ENCODE measurements around the gene CTIF. TPM values are rescaled to one million over a fixed set of nuclear protein-coding genes. Genes with fewer than 3 reads are reported as not detected.

CTIF gene
- total RNA-seq, 6 donors from 2014 or later, result 32.1 to 62.4 (median 47.8) TPM

DNA sequence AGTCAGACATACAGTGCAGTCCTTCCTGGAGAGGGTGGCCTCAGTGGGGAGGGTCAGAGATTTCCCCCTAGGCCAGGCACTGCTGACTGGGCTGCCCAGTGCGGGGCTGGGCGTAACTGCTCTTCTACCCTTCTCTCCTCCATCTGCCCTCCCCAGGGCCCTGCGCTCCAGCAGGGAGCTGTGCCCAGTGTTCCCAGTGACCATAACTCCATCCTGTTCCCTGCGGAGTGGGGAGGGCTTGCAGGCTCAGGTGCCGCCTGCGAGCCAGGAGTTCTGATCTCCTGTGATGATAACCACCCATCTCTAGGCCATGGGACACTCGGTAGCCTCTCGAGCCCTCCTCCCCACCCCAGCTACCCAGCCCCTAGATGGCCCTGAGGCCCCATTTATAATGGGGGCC is 304.3 kb downstream of the CTIF start:
- Histone ChIP-seq H3K27ac (peak overlapping the region; percentile 75 to 87 (median 83)), H3K9me3 (no peaks in the 10 kb centered on the region), H3K4me1 (peaks cover 58 to 66% (median 61%) of the 10 kb centered on the region in 4 donors), H3K36me3 (no peaks in the 10 kb centered on the region), H3K4me3 (no peak overlapping the region), H3K27me3 (no peaks in the 10 kb centered on the region)
- WGBS, 2 donors, result 86 to 96% methylated on average over 4 to 8 of the region's 8 CpGs
- TF ChIP-seq EP300 (IDR thresholded peaks at IDR 0.05) (no peak), POLR2A (IDR thresholded peaks at IDR 0.05) (no peak), POLR2AphosphoS5 (IDR thresholded peaks at IDR 0.05) (no peak)
- TF ChIP-seq, protein P1, sequence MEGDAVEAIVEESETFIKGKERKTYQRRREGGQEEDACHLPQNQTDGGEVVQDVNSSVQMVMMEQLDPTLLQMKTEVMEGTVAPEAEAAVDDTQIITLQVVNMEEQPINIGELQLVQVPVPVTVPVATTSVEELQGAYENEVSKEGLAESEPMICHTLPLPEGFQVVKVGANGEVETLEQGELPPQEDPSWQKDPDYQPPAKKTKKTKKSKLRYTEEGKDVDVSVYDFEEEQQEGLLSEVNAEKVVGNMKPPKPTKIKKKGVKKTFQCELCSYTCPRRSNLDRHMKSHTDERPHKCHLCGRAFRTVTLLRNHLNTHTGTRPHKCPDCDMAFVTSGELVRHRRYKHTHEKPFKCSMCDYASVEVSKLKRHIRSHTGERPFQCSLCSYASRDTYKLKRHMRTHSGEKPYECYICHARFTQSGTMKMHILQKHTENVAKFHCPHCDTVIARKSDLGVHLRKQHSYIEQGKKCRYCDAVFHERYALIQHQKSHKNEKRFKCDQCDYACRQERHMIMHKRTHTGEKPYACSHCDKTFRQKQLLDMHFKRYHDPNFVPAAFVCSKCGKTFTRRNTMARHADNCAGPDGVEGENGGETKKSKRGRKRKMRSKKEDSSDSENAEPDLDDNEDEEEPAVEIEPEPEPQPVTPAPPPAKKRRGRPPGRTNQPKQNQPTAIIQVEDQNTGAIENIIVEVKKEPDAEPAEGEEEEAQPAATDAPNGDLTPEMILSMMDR (IDR thresholded peaks at IDR 0.05), result no peak
- ATAC-seq (ENCODE audit: low FRiP score in 2 of 2) (no peak), DNase-seq (no peak)

DNA sequence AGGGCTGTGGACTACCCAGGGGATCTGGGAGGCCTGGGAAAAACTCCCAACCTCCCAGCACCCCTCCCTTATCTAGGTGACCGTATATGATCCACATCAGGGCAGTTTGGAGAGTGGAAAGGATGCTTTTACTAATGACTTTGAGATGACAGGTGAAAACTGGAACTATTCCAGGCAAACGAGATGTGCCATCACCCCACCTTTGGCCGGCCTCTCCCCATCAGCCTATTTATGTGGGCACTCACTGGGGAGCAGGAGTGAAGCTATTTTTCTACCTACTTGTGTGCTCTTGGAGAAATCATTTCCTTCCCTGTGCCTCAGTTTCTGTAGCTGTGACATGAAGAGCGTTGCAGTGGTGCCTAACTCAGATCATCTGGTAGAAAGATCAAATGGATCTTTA is 304.8 kb downstream of the CTIF start:
- H3K4me1 ChIP-seq, result peaks cover 59 to 66% (median 61%) of the 10 kb centered on the region in 4 donors

DNA sequence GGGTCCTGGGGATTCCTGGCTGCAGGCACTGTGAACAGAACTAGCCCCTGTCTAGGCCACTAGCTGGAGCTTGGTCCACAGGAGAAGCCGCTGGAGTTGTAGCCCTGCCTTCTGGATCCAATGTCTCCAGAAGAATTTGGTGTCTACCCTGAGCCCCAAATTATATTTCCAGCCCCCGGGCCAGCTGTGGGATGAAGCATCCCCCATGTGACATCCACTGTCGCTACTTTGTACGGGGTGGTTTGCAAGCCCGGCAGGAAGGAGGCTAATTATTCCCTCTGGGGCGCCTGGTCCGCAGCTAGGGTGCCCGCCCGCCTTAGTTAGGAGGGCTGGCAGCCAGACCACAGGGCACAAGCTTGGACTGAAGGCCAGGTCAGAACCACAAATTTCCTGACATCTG is 305.4 kb downstream of the CTIF start:
- no peak for ATAC-seq (ENCODE audit: low FRiP score in 2 of 2)
- no peak overlapping the region for H3K27ac ChIP-seq
- H3K36me3 ChIP-seq, result no peaks in the 10 kb centered on the region
- TF ChIP-seq, protein P1 (IDR thresholded peaks at IDR 0.05), result no peak
- TF ChIP-seq EP300 (IDR thresholded peaks at IDR 0.05), result no peak
- no peak for TF ChIP-seq POLR2A (IDR thresholded peaks at IDR 0.05)
- TF ChIP-seq POLR2AphosphoS5 (IDR thresholded peaks at IDR 0.05), result no peak
- H3K27me3 ChIP-seq, result no peaks in the 10 kb centered on the region
- H3K9me3 ChIP-seq, result no peaks in the 10 kb centered on the region
- peaks cover 54 to 65% (median 56%) of the 10 kb centered on the region in 4 donors for H3K4me1 ChIP-seq
- WGBS, 2 donors, result 99 to 100% methylated on average over 1 to 8 of the region's 9 CpGs
- H3K4me3 ChIP-seq, result no peak overlapping the region
- no peak for DNase-seq

More for the DNA sequence above, 304.8 kb downstream of the CTIF start:
- H3K9me3 ChIP-seq, result no peaks in the 10 kb centered on the region
- no peaks in the 10 kb centered on the region for H3K36me3 ChIP-seq
- 88 to 92% methylated on average over 4 of the region's 4 CpGs for WGBS, 2 donors
- TF ChIP-seq EP300 (IDR thresholded peaks at IDR 0.05), result no peak
- no peak for TF ChIP-seq POLR2A (IDR thresholded peaks at IDR 0.05)
- TF ChIP-seq, protein P1 (IDR thresholded peaks at IDR 0.05), result no peak
- TF ChIP-seq POLR2AphosphoS5 (IDR thresholded peaks at IDR 0.05), result no peak
- no peaks in the 10 kb centered on the region for H3K27me3 ChIP-seq
- ATAC-seq (ENCODE audit: low FRiP score in 2 of 2), result no peak
- no peak overlapping the region for H3K4me3 ChIP-seq
- H3K27ac ChIP-seq, result peak overlapping the region in 2 of 4 donors; percentile 83 to 87
- no peak for DNase-seq

DNA sequence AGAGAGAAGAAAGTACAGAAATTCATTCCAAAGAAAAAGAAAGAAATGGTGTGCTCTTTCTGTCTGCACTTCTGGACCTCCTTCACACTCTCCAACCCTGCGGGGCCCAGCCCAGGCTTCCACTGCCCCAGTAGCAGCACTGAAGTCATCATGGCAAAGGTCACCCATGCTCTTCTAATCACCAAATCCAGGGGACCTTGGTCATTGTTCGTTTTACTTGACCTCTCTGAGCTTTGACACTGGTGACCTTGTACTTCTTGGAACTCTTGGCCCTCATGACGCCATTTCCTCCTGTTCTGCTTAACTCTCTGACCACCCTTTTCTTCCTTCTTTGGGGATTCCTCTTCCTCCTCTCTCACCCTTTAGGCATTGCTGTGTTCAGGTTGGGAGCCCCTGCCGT is 306.3 kb downstream of the CTIF start:
- Histone ChIP-seq H3K4me1 (peaks cover 45 to 60% (median 50%) of the 10 kb centered on the region in 4 donors), H3K4me3 (no peak overlapping the region), H3K27me3 (no peaks in the 10 kb centered on the region), H3K9me3 (no peaks in the 10 kb centered on the region), H3K27ac (no peak overlapping the region), H3K36me3 (no peaks in the 10 kb centered on the region)
- ATAC-seq (ENCODE audit: low FRiP score in 2 of 2) (no peak), DNase-seq (no peak)
- TF ChIP-seq, protein P1 (IDR thresholded peaks at IDR 0.05), result no peak
- no peak for TF ChIP-seq EP300 (IDR thresholded peaks at IDR 0.05)
- TF ChIP-seq POLR2A (IDR thresholded peaks at IDR 0.05), result no peak
- no peak for TF ChIP-seq POLR2AphosphoS5 (IDR thresholded peaks at IDR 0.05)
- WGBS, 2 donors, result 70 to 80% methylated on average over 4 of the region's 4 CpGs

DNA sequence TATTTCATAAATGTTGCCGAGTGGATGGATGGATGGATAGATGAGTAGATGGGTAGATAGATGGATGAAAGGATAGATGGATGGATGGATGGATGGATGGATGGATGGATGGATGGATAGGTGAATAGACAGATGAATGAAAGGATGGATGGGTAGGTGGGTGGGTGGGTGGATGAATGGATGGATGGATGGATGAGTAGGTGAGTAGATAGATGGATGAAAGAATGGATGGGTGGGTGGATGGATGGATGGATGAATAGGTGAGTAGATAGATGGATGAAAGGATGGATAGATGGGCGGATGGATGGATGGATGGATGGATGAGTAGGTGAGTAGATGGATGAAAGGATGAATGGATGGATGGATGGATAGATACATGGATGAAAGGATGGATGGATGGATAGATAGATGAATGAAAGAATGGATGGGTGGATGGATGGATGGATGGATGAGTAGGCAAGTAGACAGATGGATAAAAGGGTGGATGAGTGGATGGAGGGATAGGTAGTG is 307.6 kb downstream of the CTIF start:
- no peak for TF ChIP-seq EP300 (IDR thresholded peaks at IDR 0.05)
- no peak for TF ChIP-seq POLR2A (IDR thresholded peaks at IDR 0.05)
- TF ChIP-seq POLR2AphosphoS5 (IDR thresholded peaks at IDR 0.05), result no peak
- TF ChIP-seq, protein P1 (IDR thresholded peaks at IDR 0.05), result no peak
- 91 to 96% methylated on average over 2 of the region's 2 CpGs for WGBS, 2 donors
- Histone ChIP-seq H3K4me3 (no peak overlapping the region), H3K4me1 (peaks cover 42 to 60% (median 50%) of the 10 kb centered on the region in 4 donors), H3K9me3 (no peaks in the 10 kb centered on the region), H3K27ac (no peak overlapping the region), H3K36me3 (no peaks in the 10 kb centered on the region), H3K27me3 (no peaks in the 10 kb centered on the region)
- DNase-seq (no peak), ATAC-seq (ENCODE audit: low FRiP score in 2 of 2) (no peak)
